ENCODE measurements around the gene RASL10B. TPM values are rescaled to one million over a fixed set of nuclear protein-coding genes. Genes with fewer than 3 reads are reported as not detected.

The RASL10B gene
- total RNA-seq, 1 experiment from 2014 or later = 4.3 TPM

- no peaks in the 10 kb centered on the region for H3K9me3 ChIP-seq (ENCODE audit: control insufficient read depth, insufficient read depth, low read depth, low read length)
- H3K4me3 ChIP-seq (ENCODE audit: low read depth in 2 of 2, low read length in 2 of 2) = no peak overlapping the region
- TF ChIP-seq REST (IDR thresholded peaks at IDR 0.05; ENCODE audit: insufficient read depth in 1 of 2, low read depth in 2 of 2, low read length in 1 of 2) (no peak), SIN3A (IDR thresholded peaks at IDR 0.05; ENCODE audit: borderline replicate concordance, insufficient read depth, low read depth, low read length) (no peak), TCF7L2 (IDR thresholded peaks at IDR 0.05; ENCODE audit: low read depth, low read length) (no peak)
- ChIA-PET POLR2A (no interaction called here), CTCF (interaction anchor here (0.6 kb wide), 1 partner anchor 23 kb away, joined by 10 read pairs; no protein-coding TSS in a partner anchor)
- H3K27me3 ChIP-seq (ENCODE audit: control insufficient read depth, insufficient read depth, low read length) = no peaks in the 10 kb centered on the region
- BruUV-seq (replicated peaks) = no TSS peak
- ATAC-seq (no peak), DNase-seq (ENCODE audit: low read depth, low spot score) (no peak)
- H3K27ac ChIP-seq (ENCODE audit: low read length) = no peak overlapping the region
- H3K36me3 ChIP-seq (ENCODE audit: control insufficient read depth, insufficient read depth, low read length) = no peaks in the 10 kb centered on the region
- H3K4me1 ChIP-seq (ENCODE audit: control insufficient read depth, insufficient read depth, low read length) = peaks cover 4% of the 10 kb centered on the region
- intact Hi-C loops (cut with micrococcal nuclease; ENCODE audit: unreplicated experiment) (no loop called here), in situ Hi-C loops (cut with HindIII; ENCODE audit: low pct_unique_long_range_greater_than_20kb, low sequenced_read_pairs) (no loop called here)
These were observed 49.5 kb downstream of the RASL10B start for GRCh38 chr17:35780950-35781349.

GRCh38 chr17:35784895-35785294 is 53.5 kb downstream of the RASL10B start:
- Histone ChIP-seq H3K36me3 (ENCODE audit: control insufficient read depth, insufficient read depth, low read length) (no peaks in the 10 kb centered on the region), H3K9me3 (ENCODE audit: control insufficient read depth, insufficient read depth, low read depth, low read length) (no peaks in the 10 kb centered on the region), H3K4me3 (ENCODE audit: low read depth in 2 of 2, low read length in 2 of 2) (no peak overlapping the region), H3K27me3 (ENCODE audit: control insufficient read depth, insufficient read depth, low read length) (no peaks in the 10 kb centered on the region), H3K27ac (ENCODE audit: low read length) (no peak overlapping the region), H3K4me1 (ENCODE audit: control insufficient read depth, insufficient read depth, low read length) (peaks cover 31% of the 10 kb centered on the region)
- TF ChIP-seq CTCF (IDR thresholded peaks at IDR 0.05) = no peak
- no peak for TF ChIP-seq POLR2AphosphoS5 (IDR thresholded peaks at IDR 0.05; ENCODE audit: low read depth, low read length)
- TF ChIP-seq SIN3A (IDR thresholded peaks at IDR 0.05; ENCODE audit: borderline replicate concordance, insufficient read depth, low read depth, low read length) = no peak
- no peak for TF ChIP-seq REST (IDR thresholded peaks at IDR 0.05; ENCODE audit: insufficient read depth in 1 of 2, low read depth in 2 of 2, low read length in 1 of 2)
- no peak for TF ChIP-seq TCF7L2 (IDR thresholded peaks at IDR 0.05; ENCODE audit: low read depth, low read length)
- ChIA-PET CTCF (interaction anchor here (0.7 kb wide), 1 partner anchor 15 kb away, joined by 3 read pairs; no protein-coding TSS in a partner anchor), POLR2A (interaction anchor here (1.4 kb wide), 1 partner anchor 12 kb away, joined by 3 read pairs; no protein-coding TSS in a partner anchor)
- intact Hi-C loops (cut with micrococcal nuclease; ENCODE audit: unreplicated experiment) = no loop called here
- in situ Hi-C loops (cut with HindIII; ENCODE audit: low pct_unique_long_range_greater_than_20kb, low sequenced_read_pairs) = no loop called here
- no peak for ATAC-seq
- no TSS peak for BruUV-seq (replicated peaks)
- DNase-seq (ENCODE audit: low read depth, low spot score) = no peak

All from Panc1 (cell line).